OCI-LY7 (cell line): ENCODE measurements around the gene SLC8A1.

ENCODE experiments used
- CTCF ChIP-seq: fragments of 200-600 bp; sonication (generic); conservative IDR thresholded peaks from 2 replicates; pipeline ENCODE4 v1.5.1; 2014; ENCODE audit warnings: mild to moderate bottlenecking, antibody characterized with exemption, low read length, moderate library complexity, mixed read lengths
- EZH2phosphoT487 ChIP-seq: fragments of 200-600 bp; sonication (generic); IDR thresholded peaks from 2 replicates; pipeline ENCODE4 v1.6.1; 2018; ENCODE audit warnings: low read depth, borderline replicate concordance, mild to moderate bottlenecking, mixed run types, antibody characterized with exemption, low read length, moderate library complexity, mixed read lengths

DNA sequence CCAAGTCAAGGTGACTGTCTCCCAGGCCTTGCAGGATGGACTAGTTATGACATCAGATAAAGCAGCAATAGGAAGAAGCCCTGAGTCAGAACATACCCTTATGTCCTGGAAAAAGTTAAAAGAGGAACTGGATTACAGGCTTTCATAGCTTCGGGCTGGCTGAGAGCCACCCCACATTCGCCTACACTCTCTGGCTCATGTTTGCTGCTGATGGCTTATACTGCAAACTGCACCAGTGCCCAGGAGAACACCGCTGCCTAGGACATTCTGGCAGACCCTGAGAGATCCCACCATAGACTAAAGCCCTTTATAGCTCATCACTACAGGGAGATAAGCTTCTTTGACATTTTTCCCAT lies 20.3 kb downstream of the SLC8A1 start:
- no peak for TF ChIP-seq CTCF
- TF ChIP-seq EZH2phosphoT487, result no peak
